ENCODE measurements around the gene UBASH3B. TPM values are rescaled to one million over a fixed set of nuclear protein-coding genes. Genes with fewer than 3 reads are reported as not detected.

The UBASH3B gene
- total and polyA plus RNA-seq, 2 of the 13 experiments (the other 11 are each of a cell fraction or from before 2014, with no cell fraction given): 4.4 to 7.6 TPM

- H3K79me2 ChIP-seq (ENCODE audit: insufficient read depth, low read length): no peaks in the 10 kb centered on the region
- intact Hi-C loops (cut with micrococcal nuclease; ENCODE audit: unreplicated experiment): no loop called here
- no peaks in the 10 kb centered on the region for H3K9me3 ChIP-seq (ENCODE audit: low read length)
- no peaks in the 10 kb centered on the region for H3K27me3 ChIP-seq (ENCODE audit: control insufficient read depth in 1 of 2, insufficient read depth in 2 of 2, low read length in 2 of 2)
- H3K9ac ChIP-seq (ENCODE audit: insufficient read depth, low read depth, low read length): no peak overlapping the region
- TF ChIP-seq RFXAP (CRISPR knock-in tag; IDR thresholded peaks at IDR 0.05; ENCODE audit: borderline replicate concordance) (no peak), TCF7L2 (IDR thresholded peaks at IDR 0.05; ENCODE audit: low read depth, low read length) (no peak), HMGXB3 (CRISPR knock-in tag; IDR thresholded peaks at IDR 0.05; ENCODE audit: borderline replicate concordance) (no peak), GATA4 (IDR thresholded peaks at IDR 0.05; ENCODE audit: borderline replicate concordance, low read depth) (no peak), ZNF136 (CRISPR knock-in tag; IDR thresholded peaks at IDR 0.05; ENCODE audit: low read depth) (no peak), ARID4A (CRISPR knock-in tag; IDR thresholded peaks at IDR 0.05; ENCODE audit: borderline replicate concordance) (no peak)
- CTCF ChIA-PET (ENCODE audit: low intra/inter-chr PET ratio, low total read pairs): no interaction called here
- no peak overlapping the region for H3K4me2 ChIP-seq (ENCODE audit: low read depth, low read length)
- POLR2A ChIA-PET: no interaction called here
- WGBS (ENCODE audit: low lambda C conversion rate): 76% methylated on average over 2 of the region's 2 CpGs
- no peak overlapping the region for H3K27ac ChIP-seq (ENCODE audit: extremely low read length, insufficient read depth, low read length)
- no peaks in the 10 kb centered on the region for H3K4me1 ChIP-seq (ENCODE audit: insufficient read depth, low read length)
- H4K20me1 ChIP-seq (ENCODE audit: insufficient read depth, low read length): no peaks in the 10 kb centered on the region
- no peak overlapping the region for H2AFZ ChIP-seq (ENCODE audit: low read length)
- FAIRE-seq (no peak), DNase-seq (ENCODE audit: low spot score) (no peak), ATAC-seq (no peak)
- no peaks in the 10 kb centered on the region; a peak in 1 of 5 replicates for H3K36me3 ChIP-seq (replicated peaks in 1 of 2; ENCODE audit: control insufficient read depth in 1 of 2, insufficient read depth in 2 of 2, low read length in 2 of 2)
- in situ Hi-C loops (cut with HindIII; ENCODE audit: extremely low pct_ligation_motif_present, low pct_unique_long_range_greater_than_20kb): no loop called here
- H3K4me3 ChIP-seq (replicated peaks in 1 of 3; ENCODE audit: insufficient read depth in 1 of 3, low read depth in 2 of 3, low read length in 3 of 3): no peak overlapping the region
- no TSS peak for BruUV-seq (replicated peaks)
These were observed 153.0 kb downstream of the UBASH3B start for GRCh38 chr11:122808478-122808869.

All from HepG2 (cell line).